ENCODE results near the gene CITED2. TPM values are rescaled to one million over a fixed set of nuclear protein-coding genes. Genes with fewer than 3 reads are reported as not detected.

The CITED2 gene
- total RNA-seq, 1 experiment from 2014 or later: 19.3 TPM

GRCh38 chr6:139386404-139386803 is 12.0 kb upstream of the CITED2 start:
- DNase-seq (ENCODE audit: low read depth): no peak

GRCh38 chr6:139381216-139381865 is 6.9 kb upstream of the CITED2 start:
- DNase-seq (ENCODE audit: low read depth): no peak

- no peak for DNase-seq (ENCODE audit: low read depth)
Observed at GRCh38 chr6:139380611-139381010, 6.2 kb upstream of the CITED2 start.

- DNase-seq (ENCODE audit: low read depth): no peak
Observed at GRCh38 chr6:139380168-139380567, 5.7 kb upstream of the CITED2 start.

GRCh38 chr6:139378882-139379341 is 4.5 kb upstream of the CITED2 start:
- peak; percentile 79 for DNase-seq (ENCODE audit: low read depth)

GRCh38 chr6:139378226-139378625 is 3.8 kb upstream of the CITED2 start:
- no peak for DNase-seq (ENCODE audit: low read depth)

- DNase-seq (ENCODE audit: low read depth): no peak
Observed at GRCh38 chr6:139376604-139377218, 2.3 kb upstream of the CITED2 start.

GRCh38 chr6:139376017-139376330 is 1.5 kb upstream of the CITED2 start:
- DNase-seq (ENCODE audit: low read depth): peak; percentile 30

- DNase-seq (ENCODE audit: low read depth): peak; percentile 93
Observed at GRCh38 chr6:139375226-139376016, 973 bp upstream of the CITED2 start.

- DNase-seq (ENCODE audit: low read depth): no peak
Observed at GRCh38 chr6:139373928-139374356, 506 bp downstream of the CITED2 start.

- DNase-seq (ENCODE audit: low read depth): peak; percentile 74
Observed at GRCh38 chr6:139373154-139373927, 1.1 kb downstream of the CITED2 start.

GRCh38 chr6:139372326-139373153 is 1.9 kb downstream of the CITED2 start:
- no peak for DNase-seq (ENCODE audit: low read depth)

GRCh38 chr6:139371421-139372203 is 2.8 kb downstream of the CITED2 start:
- DNase-seq (ENCODE audit: low read depth): no peak

GRCh38 chr6:139370999-139371345 is 3.5 kb downstream of the CITED2 start:
- no peak for DNase-seq (ENCODE audit: low read depth)

GRCh38 chr6:139370283-139370998 is 4.0 kb downstream of the CITED2 start:
- no peak for DNase-seq (ENCODE audit: low read depth)

GRCh38 chr6:139369568-139370282 is 4.7 kb downstream of the CITED2 start:
- no peak for DNase-seq (ENCODE audit: low read depth)

- no peak for DNase-seq (ENCODE audit: low read depth)
Observed at GRCh38 chr6:139369068-139369467, 5.4 kb downstream of the CITED2 start.

- no peak for DNase-seq (ENCODE audit: low read depth)
Observed at GRCh38 chr6:139368661-139369060, 5.8 kb downstream of the CITED2 start.

GRCh38 chr6:139367810-139368351 is 6.6 kb downstream of the CITED2 start:
- no peak for DNase-seq (ENCODE audit: low read depth)

Data from Daoy (cell line).